IMR-90 (cell line): Measurements from ENCODE around the gene CD2AP. TPM values are rescaled to one million over a fixed set of nuclear protein-coding genes. Genes with fewer than 3 reads are reported as not detected.

ENCODE experiments used
- ATAC-seq: fragments of 200-7000 bp; cut with Tn5 transposase; 2 replicates; pipeline ENCODE4 v1.9.1; 2020; ENCODE audit warnings: low read depth, mild to moderate bottlenecking, moderate library complexity
- BruUV-seq: library from RNA; stranded (reverse); fragments of 400-500 nt; replicated peaks from 2 replicates; lab custom pipeline; 2021; lab: Mats Ljungman, UMichigan
- CTCF ChIA-PET: fragments of 300-600 bp; formaldehyde crosslinking; extraction: SDS; loops from one replicate; lab custom pipeline; 2021; ENCODE audit warnings: antibody characterized with exemption; lab: Yijun Ruan, JAX
- POLR2A ChIA-PET: fragments of 300-600 bp; sonication (Branson Sonifier 250); formaldehyde crosslinking; loops from one replicate; lab custom pipeline; 2022; ENCODE audit warnings: antibody characterized with exemption; ENCODE audit not compliant: unreplicated experiment; lab: Charles Lee
- DNase-seq: peaks from one replicate; pipeline ENCODE4 v3.0.0; 2013
- H2AFZ ChIP-seq: replicated peaks from 2 replicates; pipeline ENCODE3; 2013; ENCODE audit warnings: low read length, mild to moderate bottlenecking; ENCODE audit not compliant: poor library complexity
- H2AK5ac ChIP-seq: 2 replicates; pipeline ENCODE4 v1.6.1; 2013; ENCODE audit warnings: low read depth, low read length, inconsistent platforms
- H2AK9ac ChIP-seq: replicated peaks from 2 replicates; pipeline ENCODE3; 2013; ENCODE audit warnings: mild to moderate bottlenecking, low read depth, low read length, moderate library complexity; ENCODE audit not compliant: poor library complexity
- H2BK120ac ChIP-seq: 2 replicates; pipeline ENCODE4 v1.6.1; 2013; ENCODE audit warnings: low read depth, low read length, inconsistent platforms
- H2BK15ac ChIP-seq: 3 replicates; pipeline ENCODE4 v1.6.1; 2013; ENCODE audit warnings: low read depth, low read length, inconsistent platforms
- H2BK20ac ChIP-seq: 2 replicates; pipeline ENCODE4 v1.6.1; 2013; ENCODE audit warnings: low read depth, mild to moderate bottlenecking, inconsistent platforms, low read length, moderate library complexity
- H2BK5ac ChIP-seq: 2 replicates; pipeline ENCODE4 v1.6.1; 2013; ENCODE audit warnings: mild to moderate bottlenecking, low read depth, low read length, inconsistent platforms; ENCODE audit not compliant: poor library complexity, severe bottlenecking
- H3K14ac ChIP-seq: replicated peaks from 2 replicates; pipeline ENCODE4 v1.6.1; 2013; ENCODE audit warnings: low read depth, low read length, inconsistent platforms
- H3K18ac ChIP-seq: 2 replicates; pipeline ENCODE4 v1.6.1; 2013; ENCODE audit warnings: low read depth, low read length, control low read depth
- H3K23ac ChIP-seq: 2 replicates; pipeline ENCODE4 v1.6.1; 2013; ENCODE audit warnings: low read depth, low read length, inconsistent platforms
- H3K27ac ChIP-seq: 2 replicates; pipeline ENCODE4 v1.5.1; 2013; ENCODE audit warnings: mild to moderate bottlenecking, control low read depth, low read length; ENCODE audit not compliant: insufficient read depth
- H3K27me3 ChIP-seq: 2 replicates; pipeline ENCODE4 v1.6.1; 2013; ENCODE audit warnings: low read length; ENCODE audit not compliant: control insufficient read depth, insufficient read depth
- H3K36me3 ChIP-seq: 2 replicates; pipeline ENCODE4 v1.6.1; 2013; ENCODE audit warnings: low read length, mixed read lengths; ENCODE audit not compliant: control insufficient read depth, insufficient read depth
- H3K4ac ChIP-seq: 2 replicates; pipeline ENCODE4 v1.6.1; 2013; ENCODE audit warnings: low read depth, low read length, inconsistent platforms
- H3K4me1 ChIP-seq: 2 replicates; pipeline ENCODE4 v1.6.1; 2013; ENCODE audit warnings: low read length, mixed read lengths; ENCODE audit not compliant: control insufficient read depth, insufficient read depth
- H3K4me2 ChIP-seq: 2 replicates; pipeline ENCODE4 v1.6.1; 2013; ENCODE audit warnings: low read depth, mild to moderate bottlenecking, control low read depth, low read length, moderate library complexity
- H3K4me3 ChIP-seq: 2 replicates; pipeline ENCODE4 v1.5.1; 2013; ENCODE audit warnings: low read depth, mild to moderate bottlenecking, control low read depth, low read length, moderate library complexity; ENCODE audit not compliant: insufficient read depth
- H3K56ac ChIP-seq: 2 replicates; pipeline ENCODE4 v1.6.1; 2013; ENCODE audit warnings: low read length, inconsistent platforms; ENCODE audit not compliant: insufficient read depth; ENCODE audit errors: extremely low read depth
- H3K79me1 ChIP-seq, 2 experiments: 2 replicates each; pipeline ENCODE4 v1.6.1; 2013; ENCODE audit warnings: low read length in 2 of 2, inconsistent platforms in 1 of 2, low read depth in 1 of 2
- H3K9ac ChIP-seq: 2 replicates; pipeline ENCODE4 v1.6.1; 2013; ENCODE audit warnings: low read depth, low read length, control low read depth
- H3K9me1 ChIP-seq: 2 replicates; pipeline ENCODE4 v1.6.1; 2013; ENCODE audit warnings: low read length, inconsistent platforms; ENCODE audit not compliant: insufficient read depth
- H3K9me3 ChIP-seq: 2 replicates; pipeline ENCODE4 v1.6.1; 2013; ENCODE audit warnings: low read length; ENCODE audit not compliant: control insufficient read depth, insufficient read depth
- H4K20me1 ChIP-seq: 2 replicates; pipeline ENCODE4 v1.6.1; 2013; ENCODE audit warnings: low read length, inconsistent platforms; ENCODE audit not compliant: insufficient read depth
- H4K5ac ChIP-seq: 2 replicates; pipeline ENCODE4 v1.6.1; 2013; ENCODE audit warnings: mild to moderate bottlenecking, low read depth, low read length, control low read depth
- H4K8ac ChIP-seq, 2 experiments: 2 replicates each; pipeline ENCODE4 v1.6.1; 2013; ENCODE audit warnings: low read depth in 2 of 2, low read length in 2 of 2, control low read depth in 1 of 2, inconsistent platforms in 1 of 2
- H4K91ac ChIP-seq: 2 replicates; pipeline ENCODE4 v1.6.1; 2013; ENCODE audit warnings: low read depth, low read length, inconsistent platforms; ENCODE audit not compliant: insufficient read depth
- BHLHE40 ChIP-seq: fragments of 150-350 bp; IDR thresholded peaks from 2 replicates; pipeline ENCODE4 v1.6.1; 2016; ENCODE audit warnings: mild to moderate bottlenecking, low read depth, low read length
- CEBPB ChIP-seq: IDR thresholded peaks from 2 replicates; pipeline ENCODE4 v1.6.1; 2012; ENCODE audit warnings: low read depth, low read length, improper control_type of control experiment
- CTCF ChIP-seq: conservative IDR thresholded peaks from 2 replicates; pipeline ENCODE4 v1.5.1; 2012; ENCODE audit warnings: mild to moderate bottlenecking, low read depth, low read length, improper control_type of control experiment
- FOS ChIP-seq: fragments of 150-350 bp; IDR thresholded peaks from 2 replicates; pipeline ENCODE4 v1.6.1; 2016; ENCODE audit warnings: low read depth, low read length
- MAFK ChIP-seq: IDR thresholded peaks from 2 replicates; pipeline ENCODE4 v1.6.1; 2012; ENCODE audit warnings: low read depth, low read length, improper control_type of control experiment
- MXI1 ChIP-seq: IDR thresholded peaks from 2 replicates; pipeline ENCODE4 v1.6.1; 2012; ENCODE audit warnings: low read depth, mild to moderate bottlenecking, low read length, moderate library complexity, borderline replicate concordance
- NFE2L2 ChIP-seq: fragments of 150-350 bp; IDR thresholded peaks from 2 replicates; pipeline ENCODE4 v1.6.1; 2016; ENCODE audit warnings: low read depth, mild to moderate bottlenecking, low read length
- POLR2A ChIP-seq: IDR thresholded peaks from 2 replicates; pipeline ENCODE4 v1.6.1; 2012; ENCODE audit warnings: mild to moderate bottlenecking, low read depth, low read length
- RAD21 ChIP-seq: IDR thresholded peaks from 2 replicates; pipeline ENCODE4 v1.6.1; 2012; ENCODE audit warnings: low read length, improper control_type of control experiment
- RFX5 ChIP-seq: IDR thresholded peaks from 2 replicates; pipeline ENCODE4 v1.8.0; 2012; ENCODE audit warnings: low read depth, mild to moderate bottlenecking, low read length, moderate library complexity
- SMC3 ChIP-seq: fragments of 150-350 bp; IDR thresholded peaks from 2 replicates; pipeline ENCODE4 v1.6.1; 2016; ENCODE audit warnings: low read depth, mild to moderate bottlenecking, antibody characterized with exemption, low read length, moderate library complexity
- USF2 ChIP-seq: fragments of 150-350 bp; IDR thresholded peaks from 2 replicates; pipeline ENCODE4 v1.6.1; 2017; ENCODE audit warnings: mild to moderate bottlenecking, antibody characterized with exemption, low read length, low read depth
- WGBS, 2 experiments: methylation state at CpG; one replicate each; pipeline versions ENCODE4 v1.1.5 to v1.1.7; 2013; ENCODE audit warnings: missing lambda C conversion rate in 2 of 2; ENCODE audit not compliant: insufficient read length in 1 of 2; ENCODE audit errors: extremely low coverage in 2 of 2; 5-methylcytosine and 5-hydroxymethylcytosine counted together
- dilution Hi-C: fragments of 300-500 bp; cut with HindIII; formaldehyde crosslinking; loops from one replicate; pipeline ENCODE4 v1.14.3; 2018; ENCODE audit warnings: low sequenced_read_pairs; ENCODE audit not compliant: unreplicated experiment
- in situ Hi-C: fragments of 300-500 bp; cut with MboI; formaldehyde crosslinking; loops from 3 replicates; pipeline ENCODE4 v1.14.3; 2019; ENCODE audit warnings: low sequenced_read_pairs, inconsistent platforms, mixed read lengths
- intact Hi-C: fragments of 100-400 bp; cut with micrococcal nuclease; formaldehyde crosslinking; loops from 2 replicates; pipeline ENCODE4 v1.10.0; 2022
- polyA plus RNA-seq, 3 experiments: library from polyadenylated mRNA; depleted of rRNA; stranded (reverse); fragments of >200 nt; gene quantifications; 2 replicates each; pipeline ENCODE4 v1.2.3, GENCODE V29; 2012; ENCODE audit warnings: low replicate concordance in 1 of 3
- total RNA-seq: library from RNA; depleted of rRNA; stranded (reverse); fragments of >200 nt; gene quantifications from 2 replicates; pipeline ENCODE4 v1.2.3, GENCODE V29; 2012
- TF ChIP-seq, protein P1 (sequence below): fragments of 150-350 bp; IDR thresholded peaks from 2 replicates; pipeline ENCODE4 v1.6.1; 2016; ENCODE audit warnings: low read depth, mild to moderate bottlenecking, low read length, moderate library complexity, borderline replicate concordance

The CD2AP gene
- total and polyA plus RNA-seq, 2 of the 4 experiments (the other 2 are of a cell fraction), result 5.3 to 7.5 TPM

DNA sequence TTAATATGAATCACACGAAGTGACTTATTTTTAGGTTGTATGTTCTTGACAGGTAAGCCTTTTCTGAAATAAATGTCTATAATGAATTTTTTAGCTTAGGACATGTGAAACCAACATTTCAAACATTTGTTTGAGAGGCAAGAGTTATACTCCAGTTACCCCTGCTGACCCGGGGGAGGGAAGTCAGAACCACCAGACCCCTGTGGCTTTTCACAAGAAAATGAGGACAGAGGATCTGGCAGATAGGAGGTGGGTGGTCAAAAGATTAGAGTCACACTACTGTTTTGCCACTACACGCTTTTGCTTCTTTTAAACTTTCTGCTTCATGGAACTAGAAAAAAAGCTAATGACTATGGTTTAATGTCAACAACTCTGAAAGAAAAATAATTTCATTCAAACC is 193.3 kb downstream of the CD2AP start:
- no peak overlapping the region for H2AFZ ChIP-seq
- H4K5ac ChIP-seq, result no peak overlapping the region
- ChIA-PET CTCF (interaction anchor here (0.8 kb wide), 1 partner anchor 39 kb away, joined by 3 read pairs; no protein-coding TSS in a partner anchor), POLR2A (no interaction called here)
- intact Hi-C loops, result no loop called here
- H3K56ac ChIP-seq, result no peak overlapping the region
- H4K8ac ChIP-seq, result no peak overlapping the region
- H2BK15ac ChIP-seq, result no peak overlapping the region
- H3K18ac ChIP-seq, result no peak overlapping the region
- no TSS peak for BruUV-seq
- H3K27me3 ChIP-seq, result no peaks in the 10 kb centered on the region
- in situ Hi-C loops, result no loop called here
- H3K27ac ChIP-seq, result no peak overlapping the region
- ATAC-seq (no peak), DNase-seq (no peak)
- no peaks in the 10 kb centered on the region for H3K79me1 ChIP-seq
- H3K9ac ChIP-seq, result no peak overlapping the region
- no peaks in the 10 kb centered on the region for H3K36me3 ChIP-seq
- no peak overlapping the region for H3K4me3 ChIP-seq
- WGBS, 2 experiments, result no CpG with 5 or more reads among the region's 3 CpGs
- no peak overlapping the region for H3K23ac ChIP-seq
- dilution Hi-C loops, result no loop called here
- H4K91ac ChIP-seq, result no peak overlapping the region
- no peaks in the 10 kb centered on the region for H3K9me3 ChIP-seq
- no peak for TF ChIP-seq BHLHE40
- no peak for TF ChIP-seq FOS
- TF ChIP-seq RFX5, result no peak
- no peak for TF ChIP-seq CEBPB
- no peak for TF ChIP-seq RAD21
- no peak for TF ChIP-seq MXI1
- no peak for TF ChIP-seq SMC3
- no peak for TF ChIP-seq MAFK
- no peak for TF ChIP-seq USF2
- TF ChIP-seq, protein P1, sequence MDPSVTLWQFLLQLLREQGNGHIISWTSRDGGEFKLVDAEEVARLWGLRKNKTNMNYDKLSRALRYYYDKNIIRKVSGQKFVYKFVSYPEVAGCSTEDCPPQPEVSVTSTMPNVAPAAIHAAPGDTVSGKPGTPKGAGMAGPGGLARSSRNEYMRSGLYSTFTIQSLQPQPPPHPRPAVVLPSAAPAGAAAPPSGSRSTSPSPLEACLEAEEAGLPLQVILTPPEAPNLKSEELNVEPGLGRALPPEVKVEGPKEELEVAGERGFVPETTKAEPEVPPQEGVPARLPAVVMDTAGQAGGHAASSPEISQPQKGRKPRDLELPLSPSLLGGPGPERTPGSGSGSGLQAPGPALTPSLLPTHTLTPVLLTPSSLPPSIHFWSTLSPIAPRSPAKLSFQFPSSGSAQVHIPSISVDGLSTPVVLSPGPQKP, result no peak
- no peak for TF ChIP-seq POLR2A
- TF ChIP-seq NFE2L2, result no peak
- TF ChIP-seq CTCF, result no peak
- H2AK9ac ChIP-seq, result no peak overlapping the region
- no peaks in the 10 kb centered on the region for H3K4me1 ChIP-seq
- H2AK5ac ChIP-seq, result no peak overlapping the region
- no peaks in the 10 kb centered on the region for H3K9me1 ChIP-seq
- no peak overlapping the region for H3K14ac ChIP-seq
- H2BK5ac ChIP-seq, result no peak overlapping the region
- no peak overlapping the region for H3K4ac ChIP-seq
- H3K4me2 ChIP-seq, result no peak overlapping the region
- no peak overlapping the region for H2BK120ac ChIP-seq
- H4K20me1 ChIP-seq, result no peaks in the 10 kb centered on the region
- H2BK20ac ChIP-seq, result no peak overlapping the region
